Measurements from ENCODE around the gene VANGL2.

DNA sequence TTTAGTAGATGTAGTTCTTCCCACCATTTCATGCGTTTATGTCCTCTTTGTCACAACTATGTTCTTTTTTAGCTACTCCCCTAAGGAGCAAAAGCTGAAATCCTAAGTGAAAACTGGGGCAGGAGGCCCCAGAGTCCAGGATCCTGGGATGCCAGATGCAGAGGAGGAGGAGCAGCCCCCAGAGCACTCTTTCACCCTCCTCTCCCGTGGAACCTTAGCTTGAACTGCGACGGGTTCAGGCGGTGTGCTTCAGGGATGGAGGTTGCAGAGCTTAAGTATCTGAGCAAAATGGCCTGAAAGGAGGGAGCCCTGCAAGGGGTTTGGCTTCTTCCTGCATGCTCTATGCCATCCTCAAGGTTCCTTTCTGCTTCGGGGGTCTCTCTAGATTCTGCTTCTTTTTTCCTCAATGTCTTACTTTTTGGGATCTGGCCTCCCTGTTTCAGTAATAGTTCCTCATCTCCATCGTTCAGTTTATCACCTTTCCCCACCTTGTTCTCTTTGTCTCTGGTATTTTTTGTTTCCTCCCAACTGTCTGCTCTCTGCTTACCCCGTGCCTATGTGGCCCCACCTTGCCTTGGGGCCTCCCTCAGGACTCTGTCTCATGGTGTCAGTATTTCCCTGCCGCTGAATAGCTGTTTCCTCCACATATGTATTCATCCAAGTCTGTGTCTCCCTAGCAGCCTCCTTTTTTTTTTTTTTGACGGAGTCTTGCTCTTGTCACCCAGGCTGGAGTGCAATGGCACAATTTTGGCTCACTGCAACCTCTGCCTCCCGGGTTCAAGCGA lies 36.2 kb upstream of the VANGL2 start:
- TF ChIP-seq POLR2A (IDR thresholded peaks at IDR 0.05), result no peak
- TF ChIP-seq, protein P1, sequence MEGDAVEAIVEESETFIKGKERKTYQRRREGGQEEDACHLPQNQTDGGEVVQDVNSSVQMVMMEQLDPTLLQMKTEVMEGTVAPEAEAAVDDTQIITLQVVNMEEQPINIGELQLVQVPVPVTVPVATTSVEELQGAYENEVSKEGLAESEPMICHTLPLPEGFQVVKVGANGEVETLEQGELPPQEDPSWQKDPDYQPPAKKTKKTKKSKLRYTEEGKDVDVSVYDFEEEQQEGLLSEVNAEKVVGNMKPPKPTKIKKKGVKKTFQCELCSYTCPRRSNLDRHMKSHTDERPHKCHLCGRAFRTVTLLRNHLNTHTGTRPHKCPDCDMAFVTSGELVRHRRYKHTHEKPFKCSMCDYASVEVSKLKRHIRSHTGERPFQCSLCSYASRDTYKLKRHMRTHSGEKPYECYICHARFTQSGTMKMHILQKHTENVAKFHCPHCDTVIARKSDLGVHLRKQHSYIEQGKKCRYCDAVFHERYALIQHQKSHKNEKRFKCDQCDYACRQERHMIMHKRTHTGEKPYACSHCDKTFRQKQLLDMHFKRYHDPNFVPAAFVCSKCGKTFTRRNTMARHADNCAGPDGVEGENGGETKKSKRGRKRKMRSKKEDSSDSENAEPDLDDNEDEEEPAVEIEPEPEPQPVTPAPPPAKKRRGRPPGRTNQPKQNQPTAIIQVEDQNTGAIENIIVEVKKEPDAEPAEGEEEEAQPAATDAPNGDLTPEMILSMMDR (IDR thresholded peaks at IDR 0.05), result no peak

Measured in transverse colon (tissue), 3 donors.